GM12891 (cell line): ENCODE results near the gene IMPA2.
"Not testable (repeated sequence)": the region's sequence is repeated elsewhere in the genome, so short reads cannot be mapped to it uniquely, and the experiment has no call there.

ENCODE experiments used
- DNase-seq: peaks from one replicate; pipeline ENCODE4 v3.0.0; 2011; ENCODE audit warnings: low spot score; ENCODE audit not compliant: insufficient read length
- FAIRE-seq: peaks from 2 replicates; lab custom pipeline; 2011; peaks lifted over from hg19 to GRCh38; lab: Jason Lieb, UNC
- PAX5 ChIP-seq: IDR thresholded peaks from 2 replicates; pipeline ENCODE4 v1.6.1; 2011; ENCODE audit warnings: low read length, moderate library complexity, mild to moderate bottlenecking; ENCODE audit not compliant: insufficient read depth, severe bottlenecking
- POLR2A ChIP-seq: IDR thresholded peaks from 2 replicates; pipeline ENCODE4 v1.6.1; 2011; ENCODE audit warnings: low read depth, low read length, control low read depth
- POLR2AphosphoS5 ChIP-seq: IDR thresholded peaks from 2 replicates; pipeline ENCODE4 v1.6.1; 2011; ENCODE audit warnings: low read depth, low read length, control low read depth
- POU2F2 ChIP-seq: IDR thresholded peaks from 2 replicates; pipeline ENCODE4 v1.6.1; 2011; ENCODE audit warnings: low read depth, mild to moderate bottlenecking, control low read depth, low read length, moderate library complexity
- SPI1 ChIP-seq: IDR thresholded peaks from 2 replicates; pipeline ENCODE4 v1.6.1; 2011; ENCODE audit warnings: low read depth, low read length, control low read depth
- TAF1 ChIP-seq: IDR thresholded peaks from 2 replicates; pipeline ENCODE4 v1.6.1; 2011; ENCODE audit warnings: low read depth, low read length, control low read depth

IMPA2 gene

DNA sequence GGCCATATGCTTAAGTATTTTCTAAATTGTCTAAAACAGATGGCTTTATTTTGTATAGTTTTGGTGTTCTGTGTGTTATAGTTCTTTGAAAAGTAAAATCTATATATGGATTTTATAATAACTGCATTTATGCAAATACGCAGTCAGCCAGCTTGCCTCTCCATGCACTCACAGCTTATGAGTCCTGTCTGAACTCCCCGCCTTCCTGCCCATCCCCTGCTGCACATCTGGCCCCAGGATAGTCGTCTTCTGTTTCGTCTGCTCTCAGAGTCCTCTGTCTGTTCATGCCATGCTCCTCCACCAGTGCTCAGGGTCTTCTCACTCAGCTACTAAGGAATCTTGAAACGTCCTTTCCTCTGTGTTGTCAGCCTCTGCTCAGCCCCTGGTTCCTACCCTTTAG, 84.1 kb downstream of the IMPA2 start:
- DNase-seq = no peak
- no peak for FAIRE-seq
- TF ChIP-seq POLR2AphosphoS5 = no peak

DNA sequence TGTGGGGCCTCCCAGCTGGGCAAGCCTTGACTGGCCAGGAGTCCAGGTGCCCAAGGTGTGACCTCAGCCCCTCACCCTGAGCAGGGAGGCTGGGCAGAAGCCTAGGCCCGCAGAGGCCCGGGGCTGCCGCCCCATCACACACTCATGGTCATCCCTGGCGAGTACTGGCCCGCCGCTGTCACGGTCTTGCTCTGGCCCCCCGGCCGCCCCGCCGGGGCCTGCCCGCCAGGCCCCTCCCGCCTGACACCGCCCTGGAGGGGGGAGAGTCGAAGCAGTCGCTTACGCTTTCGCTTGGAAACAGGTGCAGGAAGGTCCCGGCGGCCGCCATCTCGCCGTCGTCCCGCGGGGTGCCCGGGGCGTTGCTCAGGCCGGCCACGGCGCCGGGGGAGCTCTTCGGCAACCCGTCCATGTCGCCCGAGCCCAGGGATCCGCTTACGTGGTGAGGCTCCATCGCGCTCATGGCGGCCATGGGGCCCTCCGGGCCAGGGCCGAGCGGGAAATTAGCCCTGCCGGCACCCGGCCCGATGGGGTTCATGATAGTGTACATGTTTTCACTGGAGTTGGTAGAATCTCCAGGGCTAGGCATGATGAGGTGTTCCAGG, 85.7 kb downstream of the IMPA2 start:
- no peak for TF ChIP-seq SPI1
- no peak for TF ChIP-seq PAX5
- no peak for TF ChIP-seq POLR2A
- DNase-seq (no peak), FAIRE-seq (no peak)

DNA sequence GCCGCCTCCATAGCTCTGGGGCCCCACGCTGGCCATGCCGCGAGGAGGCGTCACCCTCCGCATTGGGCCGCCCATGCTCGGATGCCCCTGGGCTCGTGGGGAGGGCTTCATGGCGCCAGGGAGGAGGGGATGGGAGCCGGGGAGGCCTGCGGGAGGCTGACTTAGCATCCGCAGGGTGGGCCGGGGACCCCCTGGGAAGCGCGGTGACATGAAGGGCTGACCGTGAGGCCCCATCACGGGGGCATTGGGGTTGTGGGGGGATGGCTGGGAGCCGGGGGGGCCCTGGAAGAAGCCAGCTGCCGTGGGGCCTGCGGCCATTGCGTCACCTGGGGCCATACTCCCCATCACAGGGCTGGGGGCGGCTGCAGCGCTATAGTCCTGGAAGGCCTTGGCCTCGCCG, 86.4 kb downstream of the IMPA2 start:
- FAIRE-seq (no peak), DNase-seq (no peak)
- TF ChIP-seq SPI1 (no peak), POLR2AphosphoS5 (no peak), TAF1 (no peak), POU2F2 (no peak), POLR2A (no peak), PAX5 (no peak)

DNA sequence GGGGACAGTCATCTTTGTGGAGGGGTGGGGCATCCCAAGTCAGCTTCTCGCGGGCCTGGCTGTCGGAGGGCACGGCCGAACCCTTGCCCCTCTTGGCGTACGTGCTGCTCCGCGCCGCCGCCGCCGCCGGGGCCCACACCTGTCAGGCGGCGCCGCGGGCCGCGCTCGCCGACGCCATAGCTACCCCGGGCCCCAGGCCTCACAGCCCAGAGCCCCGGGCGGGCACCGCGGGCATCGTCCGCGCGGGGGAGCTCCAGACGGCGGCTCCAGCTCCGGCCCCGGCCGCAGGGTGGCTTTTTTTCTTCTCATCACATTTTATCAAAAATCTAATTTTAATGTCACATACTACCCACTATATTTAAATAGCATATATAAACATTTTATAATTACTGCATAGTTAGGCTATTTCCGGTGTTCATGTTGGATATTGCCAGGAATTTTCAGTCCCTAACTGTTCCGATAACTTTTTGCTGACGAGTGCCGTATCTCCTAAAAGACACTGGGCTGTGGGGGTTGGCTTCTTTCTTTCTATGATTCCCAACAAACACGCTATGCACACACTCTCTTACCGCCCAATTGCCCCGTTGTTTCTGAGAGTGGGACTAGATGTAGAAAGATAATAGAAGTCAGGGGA, 87.1 kb downstream of the IMPA2 start:
- FAIRE-seq = not testable (repeated sequence)

DNA sequence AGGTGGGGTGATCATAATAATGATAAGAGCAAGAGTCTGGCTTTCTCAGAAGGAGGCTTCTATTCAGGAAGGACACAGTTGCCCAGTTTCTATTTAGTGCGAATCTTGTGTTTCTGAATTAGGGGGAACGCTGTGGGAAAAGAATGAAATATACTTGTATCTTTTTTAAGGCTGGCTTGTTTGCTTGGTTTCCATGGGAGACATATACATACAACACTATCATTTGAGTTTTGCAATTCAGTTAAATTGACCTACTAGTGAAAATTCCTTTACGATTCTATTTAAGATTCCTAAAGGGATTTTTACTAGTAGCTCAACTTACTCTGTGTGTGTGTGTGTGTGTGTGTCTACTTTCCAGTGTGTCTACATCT, 87.6 kb downstream of the IMPA2 start:
- no peak for FAIRE-seq
- no peak for DNase-seq
- TF ChIP-seq PAX5 = no peak
- no peak for TF ChIP-seq POLR2A
- TF ChIP-seq SPI1 = no peak
- no peak for TF ChIP-seq POLR2AphosphoS5
- no peak for TF ChIP-seq TAF1
- TF ChIP-seq POU2F2 = no peak

More for the DNA sequence above, 87.1 kb downstream of the IMPA2 start:
- DNase-seq = not testable (repeated sequence)

DNA sequence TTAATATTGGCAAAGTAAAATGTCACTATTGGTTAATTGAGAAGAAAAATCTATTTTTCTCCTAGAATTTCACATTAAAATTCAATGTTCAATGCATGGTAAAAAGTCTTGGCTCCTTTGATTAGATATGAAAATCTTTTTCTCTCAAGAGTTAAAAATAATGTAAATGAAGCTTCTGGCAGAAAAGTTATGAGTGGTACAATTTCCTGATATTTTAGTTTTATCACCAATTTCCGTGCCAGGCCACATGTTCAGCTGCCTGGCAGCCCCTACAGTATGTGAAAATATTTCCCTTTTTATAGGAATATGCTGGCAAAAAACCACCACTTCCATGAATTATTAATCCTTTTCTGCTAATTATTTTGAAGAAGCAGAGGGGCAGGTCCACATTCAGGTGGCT, 89.8 kb downstream of the IMPA2 start:
- not testable (repeated sequence) for DNase-seq, FAIRE-seq

DNA sequence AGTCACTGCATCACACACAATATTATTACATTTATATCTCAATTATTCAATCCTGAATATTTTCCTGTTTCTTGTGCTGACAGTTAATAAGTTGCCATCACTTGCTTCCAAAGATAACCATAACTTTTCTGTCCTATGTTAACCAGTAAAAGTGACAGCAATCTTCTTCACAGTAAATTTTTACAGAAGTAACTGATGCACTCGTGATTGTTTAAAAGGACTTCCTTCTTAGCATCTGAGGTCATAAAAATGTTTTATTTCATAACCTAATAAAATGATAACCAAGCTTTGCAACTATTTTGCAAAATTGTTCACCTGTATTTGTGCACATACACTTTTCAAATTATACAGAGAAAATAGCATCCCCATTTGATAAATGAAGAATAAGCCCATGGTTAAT, 91.7 kb downstream of the IMPA2 start:
- DNase-seq (no peak), FAIRE-seq (no peak)
- TF ChIP-seq TAF1 (no peak), SPI1 (no peak), POU2F2 (no peak), PAX5 (no peak), POLR2A (no peak), POLR2AphosphoS5 (no peak)

DNA sequence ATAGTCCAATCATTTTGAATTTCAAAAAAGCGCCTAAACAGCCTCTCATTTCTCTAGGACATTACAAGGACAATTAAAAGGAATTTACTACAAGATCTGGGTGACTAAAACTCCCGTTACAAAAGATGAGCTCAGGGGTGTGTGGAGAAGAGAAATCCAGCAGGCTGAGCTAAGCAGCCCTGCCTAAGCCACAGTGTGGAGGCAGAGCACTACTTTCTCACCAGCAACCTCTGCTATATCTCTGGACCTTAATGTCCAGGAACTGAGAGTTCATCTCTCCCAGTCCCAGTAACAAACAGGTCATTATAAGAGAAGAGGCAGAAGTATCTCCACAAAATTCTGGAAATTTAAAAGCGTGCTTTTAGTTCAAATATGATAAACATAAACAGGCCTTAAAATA, 93.4 kb downstream of the IMPA2 start:
- FAIRE-seq (no peak), DNase-seq (no peak)
- no peak for TF ChIP-seq SPI1
- TF ChIP-seq POLR2AphosphoS5 = no peak
- TF ChIP-seq TAF1 = no peak
- TF ChIP-seq PAX5 = no peak
- no peak for TF ChIP-seq POU2F2
- no peak for TF ChIP-seq POLR2A

DNA sequence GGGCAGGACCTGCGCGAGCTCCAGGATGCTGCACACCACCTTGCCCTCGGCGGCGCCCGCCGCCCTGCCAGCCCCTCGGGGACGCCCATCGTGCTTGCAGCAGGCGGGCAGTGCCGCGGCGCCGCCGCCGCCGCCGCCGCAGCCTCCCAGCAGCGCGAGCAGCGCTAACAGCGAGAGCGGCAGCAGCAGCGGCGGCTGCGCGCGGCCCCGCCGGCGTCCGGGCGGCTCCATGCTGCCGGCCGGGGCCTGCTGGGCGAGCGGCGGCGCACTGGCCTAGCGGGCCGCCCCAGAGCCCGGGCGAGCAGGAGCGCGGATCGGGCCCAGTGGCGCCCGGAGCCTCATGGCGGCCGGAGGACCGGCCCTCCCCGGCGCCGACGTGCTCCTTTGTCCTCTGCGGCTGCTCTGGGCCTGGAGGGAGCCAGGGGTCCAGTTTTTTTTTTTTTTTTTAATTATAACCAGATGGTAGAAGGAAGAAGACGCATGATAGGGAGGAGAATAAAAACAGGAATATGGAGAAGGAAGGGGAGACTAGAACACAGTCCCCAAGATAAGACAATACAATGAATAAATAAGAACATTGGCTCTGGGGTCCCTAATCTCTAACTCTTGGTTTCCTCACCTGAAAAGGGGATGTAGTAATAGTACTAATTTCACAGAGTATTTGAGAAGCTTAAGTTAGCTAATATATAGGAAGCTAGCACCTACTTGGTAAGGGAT, 95.3 kb downstream of the IMPA2 start:
- no peak for TF ChIP-seq SPI1
- no peak for TF ChIP-seq TAF1
- TF ChIP-seq POLR2A = no peak
- no peak for TF ChIP-seq POLR2AphosphoS5
- no peak for TF ChIP-seq POU2F2
- TF ChIP-seq PAX5 = no peak
- DNase-seq (no peak), FAIRE-seq (no peak)

DNA sequence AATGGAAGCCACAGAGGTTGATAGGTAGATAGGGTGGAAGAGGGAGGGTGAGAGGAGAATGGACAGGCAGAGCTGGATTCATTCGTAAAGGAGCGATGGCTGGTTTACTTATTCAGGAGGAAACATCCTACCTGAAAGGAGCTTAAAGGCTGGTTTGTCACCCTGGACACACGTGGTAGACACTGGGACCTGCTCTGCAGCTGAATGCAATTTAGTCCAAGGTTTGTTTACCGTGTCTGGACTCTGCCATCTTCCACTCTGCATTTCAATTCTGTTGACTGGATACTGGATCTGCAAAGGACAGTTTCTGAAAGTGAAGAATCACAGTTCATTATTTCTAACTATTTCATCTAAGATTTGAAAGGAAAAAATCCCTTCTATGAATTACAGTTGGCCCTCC, 96.7 kb downstream of the IMPA2 start:
- FAIRE-seq = not testable (repeated sequence)

DNA sequence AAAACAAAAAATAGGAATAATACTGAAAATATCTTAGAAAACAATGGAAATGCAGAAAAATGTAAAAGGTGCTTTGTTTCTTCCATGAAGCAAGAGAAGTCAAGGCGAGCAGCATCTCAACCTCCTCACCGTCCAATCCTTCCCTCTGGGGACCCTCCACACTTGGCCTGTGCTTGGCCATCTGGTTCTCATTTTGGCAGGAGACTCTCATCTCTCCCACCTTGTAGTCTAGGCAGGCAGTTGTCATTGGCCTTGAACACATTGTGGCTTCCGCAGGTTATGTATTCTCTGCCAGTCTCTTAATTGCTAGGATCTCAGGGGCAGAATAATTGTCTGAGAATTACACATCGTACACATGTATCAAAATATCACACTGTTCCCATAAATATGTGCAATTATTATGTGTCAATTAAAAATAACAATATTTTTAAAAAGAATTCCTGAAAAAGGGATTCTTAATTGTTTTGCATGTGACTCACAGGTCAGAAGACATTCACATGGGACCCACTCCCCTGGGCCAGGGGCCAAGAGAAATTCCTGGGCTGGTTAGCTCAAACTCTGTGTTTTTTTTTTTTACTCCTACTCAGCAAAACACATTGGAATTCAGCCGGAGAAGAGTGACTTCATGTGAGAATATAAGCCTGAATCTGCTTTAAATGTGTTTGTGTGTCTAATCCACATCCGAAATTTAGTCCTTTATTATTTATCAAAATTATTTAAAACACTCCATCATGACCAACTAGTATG, 98.4 kb downstream of the IMPA2 start:
- FAIRE-seq (no peak), DNase-seq (no peak)

More for the DNA sequence above, 96.7 kb downstream of the IMPA2 start:
- DNase-seq = not testable (repeated sequence)

More for the DNA sequence above, 98.4 kb downstream of the IMPA2 start:
- TF ChIP-seq PAX5 (no peak), POLR2AphosphoS5 (no peak), POLR2A (no peak), SPI1 (no peak), TAF1 (no peak), POU2F2 (no peak)
